CD4-positive, alpha-beta T cell (primary cell): ENCODE measurements around the gene HSD17B2. TPM values are rescaled to one million over a fixed set of nuclear protein-coding genes. Genes with fewer than 3 reads are reported as not detected.

Experiments used
- ATAC-seq: fragments of 200-7000 bp; cut with Tn5 transposase; one replicate; pipeline ENCODE4 v1.10.0; 2022; ENCODE audit warnings: mild to moderate bottlenecking; ENCODE audit not compliant: poor library complexity
- CTCF ChIA-PET: fragments of 350-600 bp; sonication (Branson Sonifier 250); formaldehyde crosslinking; loops from one replicate; lab custom pipeline; 2021; ENCODE audit warnings: antibody characterized with exemption, inconsistent platforms; lab: Charles Lee
- POLR2A ChIA-PET: fragments of 350-600 bp; sonication (Branson Sonifier 250); formaldehyde crosslinking; loops from one replicate; lab custom pipeline; 2021; ENCODE audit warnings: antibody characterized with exemption, inconsistent platforms; lab: Charles Lee
- DNase-seq, 14 experiments: peaks; one replicate each; pipeline ENCODE4 v3.0.0-alpha.2; 2013 to 2020; ENCODE audit warnings: mixed read lengths in 2 of 14
- H3K27ac ChIP-seq, 2 donors: one replicate each; pipeline versions ENCODE4 v1.5.1 to v1.7.0; 2013; ENCODE audit warnings: low read length in 2 of 2, low read depth in 1 of 2, mild to moderate bottlenecking in 1 of 2
- H3K27me3 ChIP-seq, 2 experiments: 1 replicate in 1 of 2; 2 replicates in 1 of 2; pipeline versions ENCODE4 v1.6.1 to v1.7.0; 2013; ENCODE audit warnings: low read length in 2 of 2, control low read depth in 1 of 2, mild to moderate bottlenecking in 1 of 2, moderate library complexity in 1 of 2; ENCODE audit not compliant: insufficient read depth in 2 of 2, control insufficient read depth in 1 of 2
- H3K36me3 ChIP-seq: one replicate; pipeline ENCODE4 v1.6.1; 2013; ENCODE audit warnings: low read length, control low read depth; ENCODE audit not compliant: insufficient read depth
- H3K4me1 ChIP-seq: one replicate; pipeline ENCODE4 v1.6.1; 2013; ENCODE audit warnings: low read length, control low read depth; ENCODE audit not compliant: insufficient read depth
- H3K4me3 ChIP-seq: one replicate; pipeline ENCODE4 v1.5.1; 2013; ENCODE audit warnings: mild to moderate bottlenecking, low read length, moderate library complexity
- H3K9me3 ChIP-seq, 2 experiments: 1 replicate in 1 of 2; 2 replicates in 1 of 2; pipeline versions ENCODE4 v1.6.1 to v1.7.0; 2013; ENCODE audit warnings: low read length in 2 of 2, mild to moderate bottlenecking in 2 of 2, control low read depth in 1 of 2, moderate library complexity in 1 of 2; ENCODE audit not compliant: control insufficient read depth in 1 of 2, insufficient read depth in 1 of 2
- H3K27ac Mint-ChIP-seq: one replicate; pipeline ENCODE4 v1.8.0; 2020; ENCODE audit warnings: mixed read lengths
- H3K27me3 Mint-ChIP-seq: one replicate; pipeline ENCODE4 v1.8.0; 2021; ENCODE audit warnings: mixed read lengths
- H3K36me3 Mint-ChIP-seq: one replicate; pipeline ENCODE4 v1.8.0; 2021; ENCODE audit warnings: low read depth, mixed read lengths
- H3K4me1 Mint-ChIP-seq: one replicate; pipeline ENCODE4 v1.8.0; 2021; ENCODE audit warnings: low read depth, mixed read lengths
- H3K4me3 Mint-ChIP-seq: one replicate; pipeline ENCODE4 v1.8.0; 2020; ENCODE audit warnings: mild to moderate bottlenecking, mixed read lengths
- H3K9me3 Mint-ChIP-seq: one replicate; pipeline ENCODE4 v1.8.0; 2020; ENCODE audit warnings: mixed read lengths
- CTCF ChIP-seq: fragments of 200-600 bp; IDR thresholded peaks from one replicate; pipeline ENCODE4 v1.8.0; 2022; ENCODE audit warnings: antibody characterized with exemption, mild to moderate bottlenecking
- intact Hi-C, 2 experiments: fragments of 100-400 bp; cut with DNase I in 1 of 2; cut with micrococcal nuclease in 1 of 2; formaldehyde crosslinking; loops; one replicate each; pipeline versions ENCODE4 v1.15.1 to v1.9.0; 2023 to 2025; cut with DNase I, micrococcal nuclease
- total RNA-seq, 174 experiments: library from RNA in 2 of 174; stranded (reverse) in 2 of 174; gene quantifications; one replicate each; pipeline ENCODE4 v1.2.3 and lab custom pipeline; 2021 to 2026

HSD17B2 gene
- total RNA-seq, 2 experiments from 2014 or later = not detected

GRCh38 chr16:82094942-82095540 lies 60.0 kb downstream of the HSD17B2 start:
- ChIA-PET CTCF (no interaction called here), POLR2A (interaction anchor here (1.2 kb wide), 1 partner anchor 75 kb away, joined by 3 read pairs; the partner anchor contains the start of gene MPHOSPH6)
- peaks cover 2% of the 10 kb centered on the region for H3K9me3 Mint-ChIP-seq
- DNase-seq (no peak), ATAC-seq (no peak)
- H3K36me3 Mint-ChIP-seq = no peaks in the 10 kb centered on the region
- peaks cover 9% of the 10 kb centered on the region for H3K4me1 Mint-ChIP-seq
- Histone ChIP-seq H3K27ac (no peak overlapping the region), H3K9me3 (no peaks in the 10 kb centered on the region), H3K36me3 (no peaks in the 10 kb centered on the region), H3K27me3 (peaks cover 0 to 4% of the 10 kb centered on the region in 2 experiments), H3K4me1 (no peaks in the 10 kb centered on the region), H3K4me3 (no peak overlapping the region)
- H3K27ac Mint-ChIP-seq = no peak overlapping the region
- peaks cover 4% of the 10 kb centered on the region for H3K27me3 Mint-ChIP-seq
- TF ChIP-seq CTCF = no peak
- no peak overlapping the region for H3K4me3 Mint-ChIP-seq
- intact Hi-C loops = no loop called here

DNA sequence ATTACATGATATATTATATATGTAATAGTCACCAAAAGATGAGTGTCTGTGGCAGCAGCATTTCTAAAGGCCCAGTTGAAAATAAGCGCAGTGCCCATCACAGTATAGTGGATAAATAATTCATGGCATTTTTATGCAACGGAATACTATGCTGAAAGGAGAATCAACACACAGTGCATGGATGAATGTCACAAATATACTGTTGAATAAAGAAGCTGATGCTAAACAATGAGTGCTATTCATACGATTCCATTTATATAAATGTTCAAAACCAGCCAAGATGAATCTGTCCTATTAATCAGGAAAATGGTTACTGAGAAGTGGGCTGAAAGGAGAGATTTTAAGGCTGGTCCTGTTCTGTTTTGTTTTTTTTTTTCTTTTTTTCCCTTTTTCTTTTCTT lies 61.6 kb downstream of the HSD17B2 start:
- Mint-ChIP-seq H3K36me3 (no peaks in the 10 kb centered on the region), H3K4me1 (peaks cover 9% of the 10 kb centered on the region), H3K27ac (no peak overlapping the region), H3K27me3 (peaks cover 4% of the 10 kb centered on the region), H3K4me3 (no peak overlapping the region), H3K9me3 (peaks cover 2% of the 10 kb centered on the region)
- Histone ChIP-seq H3K27me3 (peaks cover 0 to 4% of the 10 kb centered on the region in 2 experiments), H3K27ac (no peak overlapping the region), H3K9me3 (no peaks in the 10 kb centered on the region), H3K4me1 (no peaks in the 10 kb centered on the region), H3K4me3 (no peak overlapping the region), H3K36me3 (no peaks in the 10 kb centered on the region)
- ChIA-PET CTCF (no interaction called here), POLR2A (no interaction called here)
- no peak for TF ChIP-seq CTCF
- ATAC-seq (no peak), DNase-seq (no peak)
- intact Hi-C loops = no loop called here

DNA sequence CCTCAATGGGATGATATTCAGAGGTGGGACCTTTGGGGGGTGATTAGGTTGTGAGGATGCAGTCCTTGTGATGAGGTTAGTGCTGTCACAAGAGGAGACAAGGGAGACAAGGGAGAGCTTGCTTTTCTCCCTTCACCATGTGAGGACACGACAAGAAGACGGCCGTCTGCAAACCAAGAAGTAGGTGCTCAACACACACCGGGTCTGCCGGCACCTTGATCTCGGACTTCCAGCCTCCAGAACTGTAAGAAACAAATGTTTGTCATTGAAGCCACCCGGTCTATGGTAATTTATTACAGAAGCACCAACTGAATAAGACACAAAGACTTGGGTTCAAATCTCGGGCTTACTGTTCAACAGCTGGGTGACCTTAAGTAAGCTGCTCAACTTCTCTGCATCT lies 70.1 kb downstream of the HSD17B2 start:
- H3K4me1 ChIP-seq = no peaks in the 10 kb centered on the region
- Mint-ChIP-seq H3K27me3 (no peaks in the 10 kb centered on the region), H3K4me3 (no peak overlapping the region), H3K27ac (no peak overlapping the region), H3K36me3 (no peaks in the 10 kb centered on the region), H3K9me3 (no peaks in the 10 kb centered on the region), H3K4me1 (no peaks in the 10 kb centered on the region)
- CTCF ChIA-PET = no interaction called here
- H3K9me3 ChIP-seq = no peaks in the 10 kb centered on the region
- no peaks in the 10 kb centered on the region for H3K27me3 ChIP-seq
- intact Hi-C loops = no loop called here
- H3K36me3 ChIP-seq = no peaks in the 10 kb centered on the region
- POLR2A ChIA-PET = no interaction called here
- DNase-seq = no peak
- H3K27ac ChIP-seq = no peak overlapping the region
- H3K4me3 ChIP-seq = no peak overlapping the region
- no peak for ATAC-seq
- no peak for TF ChIP-seq CTCF
